HG03469 (cell line): ENCODE measurements around the gene TNK2.
"Not testable (repeated sequence)": the region's sequence is repeated elsewhere in the genome, so short reads cannot be mapped to it uniquely, and the experiment has no call there.

Source experiments
- ATAC-seq: cut with Tn5 transposase; IDR thresholded peaks from one replicate; pipeline ENCODE4 v1.9.1; 2021; ENCODE audit warnings: mild to moderate bottlenecking, moderate library complexity, moderate number of reproducible peaks; ENCODE audit not compliant: unreplicated experiment

TNK2 gene

DNA sequence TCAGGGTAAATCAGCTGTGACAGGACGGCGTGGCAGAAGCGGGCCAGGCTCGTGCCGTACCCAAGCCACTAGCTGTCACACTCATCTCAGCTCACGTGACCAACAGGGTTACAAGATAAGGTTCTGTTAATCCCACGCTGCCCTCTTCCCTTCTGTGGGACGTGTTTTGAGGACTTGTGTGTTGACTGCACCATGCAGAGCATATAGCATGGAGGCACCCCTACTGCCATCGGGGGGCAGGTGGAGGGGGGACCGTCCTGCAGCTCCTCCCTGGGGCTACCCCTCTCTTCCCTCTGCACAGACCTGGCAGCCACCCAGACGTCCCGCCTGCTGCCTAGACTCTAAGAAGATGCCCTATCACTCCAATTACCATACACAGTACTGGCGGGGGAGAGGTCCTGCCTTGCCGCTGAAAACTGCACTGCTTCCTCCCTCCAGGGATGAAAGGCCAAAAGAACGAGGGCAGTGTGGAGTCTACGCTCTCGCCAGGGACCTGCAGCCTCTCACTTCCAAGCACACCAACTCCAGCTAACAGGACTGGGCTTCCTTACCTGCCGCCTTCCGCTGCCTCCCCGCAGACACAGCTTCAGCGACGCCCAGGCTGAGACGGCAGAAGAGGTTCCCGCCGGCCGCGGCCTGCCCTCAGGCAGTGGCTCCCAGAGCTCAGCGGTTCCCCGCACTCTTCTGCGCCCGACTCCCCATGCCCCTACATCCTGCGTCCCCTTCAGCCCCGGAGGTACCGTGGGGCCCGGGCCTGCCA lies at the start of gene TNK2:
Gene TNK2 (minus strand): TSS at position 618 of the 760 bp plus-strand sequence. CDS start 19,963 bp downstream, outside the sequence.
- ATAC-seq, result no peak

DNA sequence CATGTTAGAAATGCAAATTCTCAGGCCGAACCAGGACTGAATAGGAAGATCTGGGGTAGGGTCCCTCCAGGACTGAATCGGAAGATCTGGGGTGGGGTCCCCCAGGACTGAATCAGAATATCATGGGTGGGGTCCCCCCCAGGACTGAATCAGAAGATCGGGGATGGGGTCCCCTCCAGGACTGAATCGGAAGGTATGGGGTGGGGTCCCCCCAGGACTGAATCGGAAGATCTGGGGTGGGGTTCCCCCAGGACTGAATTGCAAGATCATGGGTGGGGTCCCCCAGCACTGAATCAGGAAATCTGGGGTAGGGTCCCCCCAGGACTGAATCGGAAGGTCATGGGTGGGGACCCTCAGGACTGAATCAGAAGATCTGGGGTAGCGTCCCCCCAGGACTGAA lies 48.2 kb upstream of the TNK2 start:
- no peak for ATAC-seq

DNA sequence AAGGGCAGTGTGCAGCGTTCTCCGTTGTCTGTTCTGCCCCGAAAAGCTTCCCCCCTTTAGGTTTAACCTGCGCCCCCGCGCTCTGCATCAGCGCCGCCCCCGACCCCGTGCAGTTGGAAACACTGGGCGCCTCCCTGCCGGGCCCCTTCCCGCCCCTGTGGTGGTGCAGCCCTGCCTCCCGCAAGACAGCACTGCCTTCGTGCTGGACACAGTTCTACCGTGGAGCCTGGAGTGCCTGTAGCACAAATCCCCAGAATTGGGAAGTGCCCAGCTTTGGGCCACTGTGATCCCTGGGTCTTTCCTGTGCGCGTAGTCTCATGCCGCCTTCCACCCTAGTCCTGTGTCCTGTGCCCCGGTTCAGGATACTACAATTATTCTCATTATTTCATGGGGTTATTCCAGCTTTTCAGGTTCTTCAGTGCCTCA lies 47.1 kb upstream of the TNK2 start:
- ATAC-seq, result not testable (repeated sequence)

DNA sequence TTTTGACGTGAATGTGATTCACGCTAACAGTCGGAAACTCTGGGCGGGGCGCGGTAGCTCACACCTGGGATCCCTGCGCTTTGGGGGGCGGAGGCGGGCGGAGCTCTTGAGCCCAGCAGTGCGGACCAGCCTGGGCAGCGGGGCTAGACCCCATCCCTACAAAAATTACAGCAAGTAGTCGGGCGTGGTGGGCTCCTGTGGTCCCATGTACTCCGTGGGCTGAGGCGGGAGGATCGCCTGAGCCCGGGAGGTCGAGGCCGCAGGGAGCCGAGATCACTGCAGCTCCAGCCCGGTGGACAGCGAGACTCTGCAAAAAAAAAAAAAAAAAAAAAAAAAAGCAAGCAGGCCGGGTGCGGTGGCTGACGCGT lies 46.4 kb upstream of the TNK2 start:
- peak; percentile 25 for ATAC-seq

DNA sequence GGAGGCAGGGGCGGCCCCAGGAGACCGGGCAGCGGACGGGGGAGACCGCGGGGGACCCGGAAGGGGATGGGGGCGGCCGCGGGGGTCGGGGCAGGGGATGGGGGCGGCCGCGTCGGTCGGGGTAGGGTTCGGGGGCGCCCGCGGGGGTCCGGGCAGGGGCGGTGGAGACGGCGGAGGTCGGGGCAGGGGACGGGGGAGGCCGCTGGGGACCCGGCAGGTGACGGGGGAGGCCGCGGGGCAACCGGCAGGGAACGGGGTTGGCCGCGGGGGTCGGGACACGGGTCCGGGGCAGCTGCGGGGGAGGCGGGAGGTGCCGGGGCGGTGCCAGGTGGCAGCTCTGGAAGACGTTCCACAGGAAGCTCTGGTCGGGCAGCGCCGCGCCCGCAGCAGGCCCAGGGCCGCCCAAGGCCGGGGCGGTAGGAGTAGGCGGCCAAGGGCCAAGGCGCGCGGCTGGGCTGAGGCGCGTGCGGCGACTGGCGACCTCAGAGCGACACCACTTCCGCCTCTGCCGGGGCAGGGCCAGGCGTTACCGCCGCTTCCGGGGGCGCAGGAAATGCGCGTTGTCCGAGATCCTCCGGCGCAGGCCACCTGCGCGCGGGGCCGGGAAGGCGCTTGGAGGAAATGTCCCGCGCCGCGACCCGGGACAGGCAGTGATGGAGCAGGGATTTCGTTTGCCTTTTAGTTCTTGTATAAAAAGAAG lies 45.9 kb upstream of the TNK2 start:
- peak; percentile 95 for ATAC-seq

DNA sequence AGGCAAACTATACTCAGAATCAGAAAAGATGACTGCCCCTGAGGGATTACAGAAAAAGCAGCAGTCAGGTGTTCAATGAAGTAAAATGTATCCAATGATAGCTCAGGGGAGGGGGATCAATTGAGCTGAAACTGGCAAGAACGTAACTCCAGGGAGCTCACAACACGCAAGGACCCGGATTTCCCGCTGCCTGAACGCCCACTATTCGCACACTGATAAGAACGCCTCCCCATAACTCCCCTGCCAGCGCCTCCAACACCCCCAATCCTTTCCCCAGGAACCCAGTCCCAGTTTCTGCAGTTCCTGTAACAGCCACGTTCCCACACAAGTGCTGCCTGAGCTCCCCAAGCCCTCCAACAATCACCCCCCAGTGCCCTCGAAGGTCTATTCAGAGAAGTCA lies 44.2 kb upstream of the TNK2 start:
- ATAC-seq, result not testable (repeated sequence)

DNA sequence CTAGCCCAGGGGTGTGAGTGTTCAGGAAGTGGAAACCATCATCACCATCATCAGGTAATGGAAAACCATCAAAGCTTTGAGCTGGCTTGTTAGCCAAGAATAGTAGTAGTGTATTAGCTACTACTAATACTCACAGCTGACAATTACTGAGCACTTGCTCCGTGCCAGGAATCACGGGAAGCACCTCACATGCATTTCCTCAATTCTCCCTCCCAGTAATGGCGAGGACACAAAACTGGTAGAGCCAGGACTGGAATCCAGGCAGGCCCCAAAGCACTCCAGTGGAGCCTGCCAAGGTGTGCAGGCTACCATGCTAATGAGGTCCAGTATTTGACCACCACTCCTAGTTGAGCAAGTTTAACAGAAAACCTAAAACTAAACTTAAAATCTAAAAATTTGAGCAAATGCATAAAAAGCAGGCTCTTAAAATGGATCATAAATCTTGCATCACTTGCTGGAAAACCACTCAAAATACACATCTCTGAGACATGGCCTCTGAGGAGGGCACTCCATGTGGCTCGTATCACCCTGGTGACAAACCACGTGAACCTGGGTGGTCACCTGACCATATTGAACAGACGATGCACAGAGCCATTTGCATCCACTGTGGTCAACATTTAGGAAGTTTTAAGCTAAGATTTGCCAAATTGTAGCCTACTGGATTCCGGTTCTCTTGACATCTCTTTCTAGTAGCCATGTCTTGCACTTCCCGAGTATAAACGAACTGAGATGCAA lies 43.3 kb upstream of the TNK2 start:
- ATAC-seq, result not testable (repeated sequence)

DNA sequence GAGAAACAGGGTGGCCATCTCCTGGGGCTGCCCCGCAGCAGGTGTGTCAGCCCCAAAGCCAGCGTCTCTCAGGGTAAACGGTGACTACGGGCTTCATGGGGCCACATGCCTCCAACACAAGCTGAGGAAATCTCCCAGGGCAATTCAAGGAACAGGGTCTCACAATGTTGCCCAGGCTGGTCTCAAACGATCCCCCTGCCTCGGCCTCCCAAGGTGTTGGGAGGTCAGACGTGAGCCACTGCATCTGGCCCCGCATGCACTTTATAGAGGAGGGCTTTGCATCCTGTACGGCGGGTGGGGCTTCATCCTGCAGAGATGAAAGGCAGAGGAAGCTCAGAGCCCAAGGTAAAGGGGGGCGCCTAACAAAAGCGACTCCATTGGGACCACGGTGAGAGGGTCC lies 42.4 kb upstream of the TNK2 start:
- not testable (repeated sequence) for ATAC-seq

DNA sequence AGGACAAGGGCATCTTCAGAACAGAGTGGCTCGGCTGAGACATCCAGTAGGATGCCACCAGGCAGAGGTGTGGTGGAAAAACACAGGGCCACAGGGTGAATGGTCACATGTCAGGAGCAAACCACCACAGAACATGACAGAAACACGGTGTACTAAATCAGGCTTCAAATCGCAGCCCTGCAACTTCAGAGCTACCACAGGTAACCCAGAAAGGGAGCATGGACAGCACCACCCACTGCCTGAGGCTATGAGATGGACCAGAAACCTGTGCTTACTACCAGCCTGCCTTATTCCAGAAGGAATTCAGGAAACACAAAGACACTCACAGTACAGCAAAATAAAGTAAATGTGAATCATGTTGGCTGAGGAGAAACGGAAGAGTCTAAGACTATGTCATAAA lies 41.8 kb upstream of the TNK2 start:
- not testable (repeated sequence) for ATAC-seq

DNA sequence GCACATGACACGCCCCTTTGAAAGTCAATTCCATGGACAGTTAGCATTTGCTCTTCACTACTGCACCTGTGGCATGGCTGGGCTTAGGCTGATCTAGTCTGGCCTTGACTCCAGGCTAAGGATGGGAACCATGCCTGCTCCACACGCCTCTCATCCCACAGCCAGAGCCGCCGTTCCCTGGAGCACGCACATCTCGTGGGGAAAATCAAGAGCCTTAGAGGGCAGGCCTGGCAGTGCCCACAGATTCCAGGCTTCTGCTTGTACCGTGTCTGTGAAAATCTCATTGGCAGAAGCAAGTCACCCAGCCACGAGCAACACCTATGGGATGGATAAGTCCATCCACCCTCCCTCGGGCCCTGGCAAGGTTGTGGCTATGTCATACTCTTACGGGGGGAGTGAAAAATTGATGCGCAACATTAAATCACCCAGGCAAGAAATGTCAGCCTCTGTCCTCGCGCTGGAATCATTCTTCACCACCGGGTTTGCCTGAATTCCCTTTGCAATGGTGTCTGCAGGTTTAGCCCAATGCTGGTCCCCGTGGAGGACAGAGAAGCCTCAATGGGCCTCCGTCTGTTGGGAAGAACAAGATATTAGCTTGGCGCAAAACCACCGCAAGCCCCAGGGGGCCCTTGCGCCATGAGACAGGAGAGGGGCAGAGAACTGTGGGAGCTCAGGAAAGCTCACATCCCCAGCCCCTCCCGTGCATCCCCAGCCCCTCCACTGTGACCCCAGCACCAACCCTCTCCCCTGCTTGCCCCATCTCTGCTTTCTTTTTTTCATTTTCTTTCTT lies 38.8 kb upstream of the TNK2 start:
- not testable (repeated sequence) for ATAC-seq

DNA sequence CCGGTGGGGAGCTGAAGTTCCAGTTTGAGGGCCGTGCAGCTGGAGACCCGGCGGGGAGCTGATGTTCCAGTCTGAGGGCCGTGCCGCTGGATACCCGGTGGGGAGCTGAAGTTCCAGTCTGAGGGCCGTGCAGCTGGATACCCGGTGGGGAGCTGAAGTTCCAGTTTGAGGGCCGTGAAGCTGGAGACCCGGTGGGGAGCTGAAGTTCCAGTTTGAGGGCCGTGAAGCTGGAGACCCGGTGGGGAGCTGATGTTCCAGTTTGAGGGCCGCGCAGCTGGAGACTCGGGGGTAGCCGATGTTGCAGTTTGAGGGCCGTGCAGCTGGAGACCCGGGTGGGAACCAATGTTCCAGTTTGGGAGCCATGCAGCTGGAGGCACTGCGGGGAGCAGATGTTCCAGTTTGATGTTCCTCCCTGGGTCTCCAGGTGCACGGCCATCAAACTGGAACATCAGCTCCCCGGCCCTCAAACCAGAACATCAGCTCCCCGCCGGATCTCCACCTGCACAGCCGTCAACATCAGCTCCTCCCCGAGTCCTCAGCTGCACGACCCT lies 33.0 kb upstream of the TNK2 start:
- ATAC-seq, result not testable (repeated sequence)

DNA sequence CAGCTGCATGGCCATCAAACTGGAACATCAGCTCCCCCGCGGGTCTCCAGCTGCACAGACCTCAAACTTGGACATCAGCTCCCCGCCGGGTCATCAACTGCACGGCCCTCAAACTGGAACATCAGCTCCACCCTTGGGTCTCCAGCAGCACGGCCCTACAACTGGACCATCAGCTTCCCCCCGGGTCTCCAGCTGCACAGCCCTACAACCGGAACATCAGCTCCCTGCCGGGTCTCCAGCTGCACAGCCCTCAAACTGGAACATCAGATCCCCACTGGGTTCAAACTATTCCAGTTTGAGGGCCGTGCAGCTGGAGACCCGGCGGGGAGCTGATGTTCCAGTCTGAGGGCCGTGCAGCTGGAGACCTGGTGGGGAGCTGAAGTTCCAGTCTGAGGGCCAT lies 32.5 kb upstream of the TNK2 start:
- ATAC-seq, result not testable (repeated sequence)

DNA sequence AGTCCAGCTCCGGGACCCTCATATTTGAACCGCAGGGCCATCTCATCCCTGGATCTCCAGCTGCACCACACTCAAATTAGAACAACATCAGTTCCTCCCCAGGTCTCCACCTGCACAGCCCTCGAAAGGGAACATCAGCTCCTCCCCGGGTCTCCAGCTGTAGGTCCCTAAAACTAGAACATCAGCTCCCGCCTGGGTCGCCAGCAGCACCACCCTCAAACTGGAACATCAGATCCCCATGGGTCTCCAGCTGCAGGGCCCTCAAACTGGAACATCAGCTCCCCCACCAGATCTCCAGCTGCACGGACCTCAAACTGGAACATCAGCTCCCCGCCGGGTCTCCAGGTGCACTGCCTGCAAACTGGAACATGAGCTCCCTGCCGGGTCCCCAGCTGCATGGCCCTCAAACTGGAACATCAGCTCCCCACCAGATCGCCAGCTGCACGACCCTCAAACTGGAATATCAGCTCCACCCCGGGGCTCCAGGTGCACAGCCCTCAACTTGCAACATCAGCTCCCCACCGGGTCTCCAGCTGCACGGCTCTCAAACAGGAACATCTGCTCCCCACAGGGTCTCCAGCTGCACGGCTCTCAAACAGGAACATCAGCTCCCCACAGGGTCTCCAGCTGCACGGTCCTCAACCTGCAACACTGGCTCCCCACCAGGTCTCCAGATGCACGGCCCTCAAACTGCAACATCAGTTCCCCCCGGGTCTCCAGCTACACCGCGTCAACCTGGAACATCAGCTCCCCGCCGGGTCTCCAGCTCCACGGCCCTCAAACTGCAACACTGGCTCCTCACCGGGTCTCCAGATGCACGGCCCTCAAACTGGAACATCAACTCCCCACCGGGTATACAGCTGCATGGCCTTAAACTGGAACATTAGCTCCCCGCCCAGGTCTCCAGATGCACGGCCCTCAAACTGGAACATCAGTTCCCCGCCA lies 31.4 kb upstream of the TNK2 start:
- not testable (repeated sequence) for ATAC-seq

DNA sequence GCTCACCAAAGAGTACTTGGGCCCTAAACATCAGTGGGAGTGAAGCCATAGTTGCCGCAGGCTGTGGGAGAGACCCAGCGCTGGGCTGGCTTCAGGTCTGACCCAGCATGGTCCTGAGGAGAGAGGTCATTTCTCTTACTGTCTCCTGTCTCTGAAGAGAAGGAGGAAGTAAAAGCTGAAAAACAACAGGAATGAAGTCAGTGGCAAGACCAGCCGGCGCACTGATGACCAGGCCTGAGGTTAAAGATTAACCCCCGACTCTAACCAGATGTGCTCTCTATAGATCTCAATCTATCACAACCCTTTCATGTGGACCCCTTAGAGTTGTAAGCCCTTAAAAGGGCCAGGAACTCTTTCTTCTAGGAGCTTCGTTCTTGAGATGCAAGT lies 24.7 kb upstream of the TNK2 start:
- ATAC-seq, result not testable (repeated sequence)

DNA sequence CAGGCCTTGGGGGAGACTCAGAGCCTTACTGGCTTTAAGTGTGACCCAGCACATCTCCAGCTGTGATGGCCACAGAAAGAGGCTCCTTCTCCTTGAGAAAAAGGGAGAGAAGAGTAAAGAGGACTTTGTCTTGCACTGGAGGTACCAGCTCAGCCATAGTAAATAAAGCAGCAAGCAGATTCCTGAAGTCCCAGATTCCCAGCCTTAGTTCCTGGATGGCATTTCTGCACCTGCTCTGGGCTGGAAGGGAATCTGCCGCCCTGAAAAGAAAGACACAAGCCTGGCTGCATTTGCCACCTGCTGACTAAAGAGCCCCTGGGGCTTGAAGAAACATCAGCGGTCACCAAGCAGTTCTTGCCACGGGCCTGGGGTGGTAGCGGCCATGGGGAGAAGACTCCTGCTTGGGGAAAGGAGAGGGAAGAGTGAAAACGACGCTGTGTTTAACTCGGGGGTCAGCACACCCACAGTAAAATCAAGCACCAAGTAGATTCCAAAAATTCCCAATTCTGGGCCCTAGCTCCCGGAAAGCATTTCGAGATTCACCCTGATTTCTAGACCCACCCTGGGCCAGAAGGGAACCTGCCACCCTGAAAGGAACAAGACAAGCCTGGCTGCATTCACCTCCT lies 24.2 kb upstream of the TNK2 start:
- no peak for ATAC-seq

DNA sequence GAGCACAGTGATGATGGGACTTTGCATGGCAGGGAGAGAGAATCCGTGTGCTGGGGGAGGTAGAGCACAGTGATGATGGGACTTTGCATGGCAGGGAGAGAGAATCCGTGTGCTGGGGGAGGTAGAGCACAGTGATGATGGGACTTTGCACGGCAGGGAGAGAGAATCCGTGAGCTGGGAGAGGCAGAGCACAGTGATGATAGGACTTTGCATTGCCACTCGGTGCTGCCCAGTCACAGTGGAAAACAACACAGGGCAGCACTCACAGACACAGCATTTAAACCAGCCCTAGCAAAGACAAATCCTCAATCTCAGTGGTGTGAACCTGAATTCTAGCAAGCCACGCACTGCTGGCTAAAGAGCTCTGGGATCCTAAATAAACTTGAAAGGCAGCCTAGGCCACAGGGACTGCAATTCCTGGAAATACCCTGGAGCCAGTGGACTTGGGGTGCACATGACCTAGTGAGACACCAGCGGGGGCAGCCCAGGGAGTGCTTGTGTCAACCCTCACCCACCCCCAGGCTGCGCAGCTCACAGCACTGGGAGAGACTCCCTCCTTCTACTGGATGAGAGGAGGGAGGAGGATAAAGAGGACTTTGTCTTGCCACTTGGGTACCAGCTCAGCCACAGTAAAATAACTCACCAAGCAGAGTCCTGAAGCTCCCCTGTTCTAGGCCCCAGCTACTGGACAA lies 23.4 kb upstream of the TNK2 start:
- ATAC-seq, result no peak

DNA sequence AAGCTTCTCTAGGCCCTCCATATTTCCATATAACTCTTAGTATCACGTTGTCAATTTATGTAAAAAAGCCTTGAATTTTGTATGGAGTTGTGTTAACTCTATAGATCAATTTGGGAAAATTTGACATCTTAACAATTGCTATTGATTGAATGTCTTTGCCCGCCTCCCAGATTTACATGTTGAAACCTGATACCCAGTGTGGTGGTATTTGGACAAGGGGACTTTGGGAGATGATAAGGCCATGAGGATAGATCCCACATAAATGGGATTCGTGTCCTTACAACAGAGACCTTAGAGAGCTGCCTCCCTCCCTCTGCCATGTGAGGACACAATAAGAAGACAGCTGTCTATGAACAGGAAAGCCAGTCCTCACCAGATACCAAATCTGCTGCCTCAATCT lies 21.1 kb upstream of the TNK2 start:
- ATAC-seq, result no peak

DNA sequence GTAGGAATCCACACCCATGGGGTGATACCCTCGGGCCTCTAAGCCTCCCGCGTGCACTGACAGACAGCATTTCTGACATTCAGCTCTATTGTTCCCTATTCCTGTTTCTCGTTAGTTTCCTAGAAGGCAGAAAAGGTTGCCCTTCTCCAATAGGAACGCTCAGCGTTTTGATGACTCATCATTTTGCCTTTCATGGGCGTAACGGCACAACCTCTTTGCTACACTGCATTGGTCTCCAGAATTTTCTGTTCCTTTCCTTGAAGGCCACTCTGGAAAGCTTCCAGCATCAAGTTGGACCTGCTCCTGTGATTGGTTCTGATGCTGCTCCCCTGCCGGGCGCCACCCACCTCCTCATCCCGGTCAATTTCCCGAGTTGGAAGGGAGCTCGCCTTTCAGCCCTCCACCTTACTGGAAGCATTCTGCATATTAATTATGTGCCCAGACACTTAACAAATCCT lies 13.0 kb upstream of the TNK2 start:
- no peak for ATAC-seq
